ENCODE data around the gene TMA7B. TPM values are rescaled to one million over a fixed set of nuclear protein-coding genes. Genes with fewer than 3 reads are reported as not detected.

The TMA7B gene
- total and polyA plus RNA-seq, 7 donors: 0.41 TPM; not detected in 6

DNA sequence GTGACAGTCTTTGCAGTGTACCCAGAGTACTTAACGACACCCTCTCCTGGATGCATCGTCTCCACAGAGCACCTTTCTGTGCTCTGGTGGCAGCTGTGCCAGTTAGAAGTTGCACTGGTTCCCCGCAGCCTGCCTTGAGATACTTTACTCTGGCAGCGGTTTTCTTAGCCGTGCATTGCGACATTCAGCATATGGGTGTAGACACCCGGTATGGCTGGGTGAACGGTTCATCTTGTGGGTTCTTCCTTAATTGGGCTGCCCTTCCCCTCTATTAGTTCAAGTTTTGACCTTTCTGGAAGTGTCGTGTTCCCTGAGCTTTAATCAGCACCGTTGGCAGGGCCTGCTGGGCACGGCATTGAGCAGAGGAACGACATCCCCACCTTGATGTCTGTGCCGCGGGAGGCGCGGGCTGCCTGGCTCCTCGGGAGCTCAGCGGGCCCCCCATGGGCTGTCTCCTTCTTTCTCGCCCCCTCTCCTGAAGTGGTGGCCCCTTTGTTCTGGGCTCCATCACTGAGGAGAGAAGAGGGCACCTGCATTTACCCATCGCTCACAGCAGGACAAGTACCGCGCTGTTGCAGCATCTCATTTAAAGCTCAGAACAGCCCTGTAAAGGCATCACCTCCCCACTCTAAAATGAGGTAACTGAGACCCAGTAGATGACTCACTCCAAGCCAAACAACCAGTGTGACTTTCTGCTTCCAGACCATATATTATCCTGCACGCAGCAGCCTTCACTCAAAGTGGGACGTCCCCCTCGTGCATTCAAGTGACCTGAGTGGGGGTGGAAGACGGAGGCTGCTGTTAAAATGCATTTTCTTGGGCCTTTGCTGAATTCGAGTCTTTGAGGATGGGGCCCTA, 47.9 kb downstream of the TMA7B start:
- Histone ChIP-seq H3K27me3 (peaks cover 6 to 58% (median 17%) of the 10 kb centered on the region in 3 donors), H3K4me1 (no peaks in the 10 kb centered on the region), H3K36me3 (no peaks in the 10 kb centered on the region), H3K4me3 (no peak overlapping the region), H3K27ac (no peak overlapping the region), H3K9me3 (no peaks in the 10 kb centered on the region)
- intact Hi-C loops (cut with DNase I): no loop called here
- no peak for DNase-seq
- TF ChIP-seq EP300 (IDR thresholded peaks at IDR 0.05): no peak
- TF ChIP-seq POLR2A (IDR thresholded peaks at IDR 0.05): no peak
- TF ChIP-seq, protein P1, sequence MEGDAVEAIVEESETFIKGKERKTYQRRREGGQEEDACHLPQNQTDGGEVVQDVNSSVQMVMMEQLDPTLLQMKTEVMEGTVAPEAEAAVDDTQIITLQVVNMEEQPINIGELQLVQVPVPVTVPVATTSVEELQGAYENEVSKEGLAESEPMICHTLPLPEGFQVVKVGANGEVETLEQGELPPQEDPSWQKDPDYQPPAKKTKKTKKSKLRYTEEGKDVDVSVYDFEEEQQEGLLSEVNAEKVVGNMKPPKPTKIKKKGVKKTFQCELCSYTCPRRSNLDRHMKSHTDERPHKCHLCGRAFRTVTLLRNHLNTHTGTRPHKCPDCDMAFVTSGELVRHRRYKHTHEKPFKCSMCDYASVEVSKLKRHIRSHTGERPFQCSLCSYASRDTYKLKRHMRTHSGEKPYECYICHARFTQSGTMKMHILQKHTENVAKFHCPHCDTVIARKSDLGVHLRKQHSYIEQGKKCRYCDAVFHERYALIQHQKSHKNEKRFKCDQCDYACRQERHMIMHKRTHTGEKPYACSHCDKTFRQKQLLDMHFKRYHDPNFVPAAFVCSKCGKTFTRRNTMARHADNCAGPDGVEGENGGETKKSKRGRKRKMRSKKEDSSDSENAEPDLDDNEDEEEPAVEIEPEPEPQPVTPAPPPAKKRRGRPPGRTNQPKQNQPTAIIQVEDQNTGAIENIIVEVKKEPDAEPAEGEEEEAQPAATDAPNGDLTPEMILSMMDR (IDR thresholded peaks at IDR 0.05): no peak
- TF ChIP-seq POLR2AphosphoS5 (IDR thresholded peaks at IDR 0.05): no peak
- WGBS, 2 donors: 83 to 85% methylated on average over 27 of the region's 27 CpGs

DNA sequence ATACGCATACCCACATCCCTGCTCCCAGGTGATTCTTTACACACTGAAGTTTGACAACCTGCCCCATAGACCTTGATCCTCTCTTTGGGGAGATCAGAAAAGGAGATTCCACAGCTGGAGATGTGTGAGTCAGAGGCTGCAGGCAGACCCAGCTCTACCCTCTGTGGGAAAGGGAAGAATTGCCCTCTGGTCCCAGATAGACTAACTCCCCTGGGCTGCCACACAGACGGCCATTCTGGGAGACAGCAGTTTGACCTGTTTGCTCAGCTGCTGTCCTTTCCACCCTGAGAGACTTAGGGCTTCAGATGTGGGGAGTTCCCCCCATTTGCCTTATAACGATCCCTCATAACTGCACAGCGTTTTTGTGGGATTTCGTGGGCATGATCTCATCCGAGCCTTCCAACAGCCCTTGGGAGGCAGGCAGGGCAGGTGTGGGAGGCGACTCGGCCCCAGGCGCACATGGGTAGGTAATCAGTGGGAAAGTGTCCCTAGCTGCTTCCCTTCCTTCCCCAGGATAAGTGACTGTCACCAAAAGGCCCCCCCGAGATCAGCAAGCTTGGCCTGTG, 48.6 kb downstream of the TMA7B start:
- Histone ChIP-seq H3K9me3 (no peaks in the 10 kb centered on the region), H3K36me3 (no peaks in the 10 kb centered on the region), H3K4me1 (no peaks in the 10 kb centered on the region), H3K27me3 (peaks cover 6 to 58% (median 17%) of the 10 kb centered on the region in 3 donors), H3K27ac (no peak overlapping the region), H3K4me3 (no peak overlapping the region)
- TF ChIP-seq POLR2A (IDR thresholded peaks at IDR 0.05) (no peak), EP300 (IDR thresholded peaks at IDR 0.05) (no peak)
- DNase-seq: no peak
- intact Hi-C loops (cut with DNase I): no loop called here
- whole genome bisulfite sequencing, 2 donors: 47 to 76% methylated on average over 10 of the region's 10 CpGs

DNA sequence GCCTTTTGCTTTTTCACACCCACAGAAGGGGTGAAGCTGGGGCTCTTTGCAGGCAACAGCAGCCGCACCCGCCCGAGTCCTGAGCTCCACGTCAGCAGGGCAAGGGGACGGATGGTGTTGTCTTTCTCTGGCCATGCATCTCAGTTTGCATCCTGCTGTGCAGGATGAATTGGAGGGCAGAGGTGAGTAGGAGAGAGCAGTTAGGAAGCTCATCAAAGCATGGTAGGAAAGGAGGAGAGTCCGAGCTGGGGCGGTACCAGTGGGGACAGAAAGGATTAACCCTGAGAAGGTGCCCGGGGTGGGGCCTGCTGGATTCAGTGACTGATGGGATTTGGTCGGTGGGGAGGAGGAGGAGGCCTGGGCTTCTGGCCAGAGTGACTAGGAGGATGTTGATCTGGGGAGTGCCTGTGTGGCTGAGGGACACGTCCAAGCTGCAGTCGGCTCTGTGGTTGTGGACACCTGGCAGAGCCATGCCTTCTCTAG, 49.1 kb downstream of the TMA7B start:
- intact Hi-C loops (cut with DNase I): no loop called here

DNA sequence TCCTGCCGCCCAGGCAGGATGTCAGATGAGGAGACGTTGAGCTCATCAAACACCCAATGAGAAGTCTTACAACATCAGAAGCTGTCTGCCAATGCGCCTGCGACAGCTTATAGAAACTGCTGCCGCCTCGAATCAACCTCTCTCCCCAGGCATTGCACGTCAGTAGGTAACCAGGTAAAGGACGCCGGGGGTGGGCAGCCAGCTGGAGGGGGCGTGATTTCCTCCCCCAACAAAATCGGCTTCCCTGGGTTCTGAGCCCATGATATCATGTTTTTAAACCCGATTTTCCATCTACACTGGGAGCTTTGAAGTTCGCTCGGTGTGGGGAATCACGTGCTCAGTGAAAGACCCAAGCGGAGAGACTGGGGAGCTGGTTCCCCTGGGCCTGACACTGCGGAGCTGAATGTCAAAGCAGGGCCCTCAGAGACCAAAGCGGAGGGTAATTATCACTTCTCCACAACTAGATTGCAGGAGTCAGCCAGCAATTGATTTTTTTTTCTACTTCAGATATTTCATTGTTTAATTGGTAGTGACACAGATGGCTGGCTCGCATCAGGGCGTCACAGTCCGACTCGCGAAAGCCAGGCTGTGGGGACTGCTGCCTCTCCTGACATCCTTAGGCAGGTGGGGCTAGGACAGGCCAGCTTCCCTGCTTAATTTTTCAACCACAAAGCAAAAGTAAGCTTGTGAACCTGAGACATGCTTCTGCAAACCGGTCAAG, 49.9 kb downstream of the TMA7B start:
- H3K36me3 ChIP-seq: no peaks in the 10 kb centered on the region
- H3K27me3 ChIP-seq: peaks cover 6 to 51% (median 17%) of the 10 kb centered on the region in 3 donors
- no peak for TF ChIP-seq POLR2A (IDR thresholded peaks at IDR 0.05)
- TF ChIP-seq, protein P1 (IDR thresholded peaks at IDR 0.05): no peak
- H3K9me3 ChIP-seq: no peaks in the 10 kb centered on the region
- no peak for DNase-seq
- WGBS, 2 donors: 55 to 81% methylated on average over 24 of the region's 24 CpGs
- H3K4me1 ChIP-seq: no peaks in the 10 kb centered on the region
- no peak overlapping the region for H3K4me3 ChIP-seq
- intact Hi-C loops (cut with DNase I): no loop called here
- no peak overlapping the region for H3K27ac ChIP-seq

More for the DNA sequence above, 49.1 kb downstream of the TMA7B start:
- Histone ChIP-seq H3K4me3 (no peak overlapping the region), H3K36me3 (no peaks in the 10 kb centered on the region), H3K27ac (no peak overlapping the region), H3K9me3 (no peaks in the 10 kb centered on the region), H3K4me1 (no peaks in the 10 kb centered on the region), H3K27me3 (peaks cover 6 to 58% (median 17%) of the 10 kb centered on the region in 3 donors)
- TF ChIP-seq, protein P1 (IDR thresholded peaks at IDR 0.05): no peak
- TF ChIP-seq POLR2AphosphoS5 (IDR thresholded peaks at IDR 0.05) (no peak), POLR2A (IDR thresholded peaks at IDR 0.05) (no peak), EP300 (IDR thresholded peaks at IDR 0.05) (no peak)
- WGBS, 2 donors: 17 to 33% methylated on average over 11 of the region's 11 CpGs
- DNase-seq: no peak

DNA sequence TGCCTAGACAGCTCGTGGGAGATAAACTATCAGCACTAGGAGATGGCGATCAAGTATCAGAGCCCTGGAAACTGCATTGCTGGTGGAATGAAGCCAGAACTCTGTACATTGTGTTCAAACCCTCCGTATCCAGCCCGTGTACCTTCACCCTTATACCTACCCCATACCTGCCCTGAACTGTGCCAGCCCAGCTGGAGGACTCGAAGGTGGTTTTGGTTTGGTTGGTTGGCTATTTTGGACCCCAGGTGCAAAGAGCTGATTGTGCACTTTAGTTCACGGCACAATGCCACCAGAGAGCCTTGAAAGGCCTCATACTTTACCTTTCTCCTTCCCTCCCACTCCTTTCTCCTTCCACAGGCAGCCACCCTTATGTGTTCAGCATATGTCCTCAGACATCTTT, 50.5 kb downstream of the TMA7B start:
- Histone ChIP-seq H3K9me3 (no peaks in the 10 kb centered on the region), H3K36me3 (no peaks in the 10 kb centered on the region), H3K27me3 (peaks cover 6 to 44% (median 17%) of the 10 kb centered on the region in 3 donors), H3K27ac (no peak overlapping the region), H3K4me1 (no peaks in the 10 kb centered on the region), H3K4me3 (no peak overlapping the region)
- no peak for TF ChIP-seq POLR2A (IDR thresholded peaks at IDR 0.05)
- TF ChIP-seq POLR2AphosphoS5 (IDR thresholded peaks at IDR 0.05): no peak
- no peak for TF ChIP-seq EP300 (IDR thresholded peaks at IDR 0.05)
- TF ChIP-seq, protein P1 (IDR thresholded peaks at IDR 0.05): no peak
- intact Hi-C loops (cut with DNase I): no loop called here
- WGBS, 2 donors: 87 to 88% methylated on average over 6 of the region's 6 CpGs
- no peak for DNase-seq
